B cell (primary cell): ENCODE results near the gene USP49. TPM values are rescaled to one million over a fixed set of nuclear protein-coding genes. Genes with fewer than 3 reads are reported as not detected.

Source experiments
- ATAC-seq: fragments of 200-7000 bp; cut with Tn5 transposase; one replicate; pipeline ENCODE4 v1.10.0; 2021; ENCODE audit warnings: low read depth, mild to moderate bottlenecking, moderate number of reproducible peaks, moderate library complexity
- CTCF ChIA-PET: fragments of 350-600 bp; sonication (Branson Sonifier 250); formaldehyde crosslinking; loops from one replicate; lab custom pipeline; 2021; ENCODE audit warnings: antibody characterized with exemption, inconsistent platforms; lab: Charles Lee
- POLR2A ChIA-PET: fragments of 350-600 bp; sonication (Branson Sonifier 250); formaldehyde crosslinking; loops from one replicate; lab custom pipeline; 2021; ENCODE audit warnings: antibody characterized with exemption; lab: Charles Lee
- DNase-seq: peaks from one replicate; pipeline ENCODE4 v3.0.0; 2013
- H2AFZ ChIP-seq: 2 replicates; pipeline ENCODE4 v1.6.1; 2012; ENCODE audit warnings: mild to moderate bottlenecking, low read depth, low read length; ENCODE audit not compliant: insufficient read depth, poor library complexity, severe bottlenecking
- H3K27ac ChIP-seq, 2 donors: 1 replicate in 1 of 2; 2 replicates in 1 of 2; pipeline ENCODE4 v1.5.1; 2012 to 2013; ENCODE audit warnings: low read length in 2 of 2, mild to moderate bottlenecking in 2 of 2, moderate library complexity in 1 of 2
- H3K27me3 ChIP-seq, 4 experiments: fragments of 200-600 bp in 1 of 4; sonication (generic) in 1 of 4; replicated peaks in 1 of 4; 1 replicate in 2 of 4; 2 replicates in 2 of 4; pipeline versions ENCODE4 v1.6.1 to v1.7.0; 2013 to 2016; ENCODE audit warnings: low read length in 3 of 4, mild to moderate bottlenecking in 2 of 4, mixed read lengths in 1 of 4, moderate library complexity in 1 of 4; ENCODE audit not compliant: insufficient read depth in 4 of 4, control insufficient read depth in 3 of 4; ENCODE audit errors: control extremely low read depth in 1 of 4
- H3K36me3 ChIP-seq, 2 experiments: replicated peaks in 1 of 2; 1 replicate in 1 of 2; 2 replicates in 1 of 2; pipeline versions ENCODE4 v1.6.1 to v1.7.1; 2013; ENCODE audit warnings: low read length in 1 of 2; ENCODE audit not compliant: insufficient read depth in 2 of 2, control insufficient read depth in 1 of 2; ENCODE audit errors: control extremely low read depth in 1 of 2, extremely low read depth in 1 of 2
- H3K4me1 ChIP-seq, 2 donors: fragments of 200-600 bp in 1 of 2; sonication (generic) in 1 of 2; 1 replicate in 1 of 2; 2 replicates in 1 of 2; pipeline versions ENCODE4 v1.5.1 to v1.6.1; 2013 to 2017; ENCODE audit warnings: low read length in 2 of 2; ENCODE audit not compliant: control insufficient read depth in 2 of 2, insufficient read depth in 2 of 2
- H3K4me2 ChIP-seq: replicated peaks from 2 replicates; pipeline ENCODE3; 2012; ENCODE audit warnings: mild to moderate bottlenecking, low read depth, low read length; ENCODE audit not compliant: poor library complexity, severe bottlenecking
- H3K4me3 ChIP-seq, 5 experiments: fragments of 200-600 bp in 1 of 5; sonication (generic) in 1 of 5; 1 replicate in 3 of 5; 2 replicates in 2 of 5; pipeline versions ENCODE4 v1.5.1 to v1.7.0; 2011 to 2016; ENCODE audit warnings: low read length in 4 of 5, mild to moderate bottlenecking in 4 of 5, low read depth in 2 of 5, control low read depth in 1 of 5, moderate library complexity in 1 of 5; ENCODE audit not compliant: insufficient read depth in 1 of 5; ENCODE audit errors: control extremely low read depth in 1 of 5, extremely low read depth in 1 of 5
- H3K79me2 ChIP-seq: fragments of 200-600 bp; sonication (generic); one replicate; pipeline ENCODE4 v1.6.0; 2016; ENCODE audit warnings: low read length; ENCODE audit not compliant: control insufficient read depth, insufficient read depth
- H3K9ac ChIP-seq: fragments of 200-600 bp; sonication (generic); 2 replicates; pipeline ENCODE4 v1.6.1; 2017; ENCODE audit warnings: mild to moderate bottlenecking, low read length, moderate library complexity
- H3K9me3 ChIP-seq, 3 donors: one replicate each; pipeline versions ENCODE4 v1.6.1 to v1.7.1; 2013; ENCODE audit warnings: low read length in 2 of 3; ENCODE audit not compliant: control insufficient read depth in 2 of 3, insufficient read depth in 1 of 3; ENCODE audit errors: control extremely low read depth in 1 of 3
- H4K20me1 ChIP-seq: 2 replicates; pipeline ENCODE4 v1.6.0; 2012; ENCODE audit warnings: mild to moderate bottlenecking, low read length; ENCODE audit not compliant: insufficient read depth, control insufficient read depth, poor library complexity, severe bottlenecking
- H3K27ac Mint-ChIP-seq: one replicate; pipeline ENCODE4 v1.8.0; 2021; ENCODE audit warnings: mixed read lengths
- H3K27me3 Mint-ChIP-seq: one replicate; pipeline ENCODE4 v1.8.0; 2021; ENCODE audit warnings: mixed read lengths
- H3K4me1 Mint-ChIP-seq: one replicate; pipeline ENCODE4 v1.8.0; 2021; ENCODE audit warnings: mixed read lengths
- H3K4me3 Mint-ChIP-seq: one replicate; pipeline ENCODE4 v1.8.0; 2021; ENCODE audit warnings: mixed read lengths
- H3K9me3 Mint-ChIP-seq: one replicate; pipeline ENCODE4 v1.8.0; 2022; ENCODE audit warnings: mixed read lengths; ENCODE audit not compliant: insufficient read depth
- CTCF ChIP-seq: fragments of 200-600 bp; IDR thresholded peaks from one replicate; pipeline ENCODE4 v1.8.0; 2022; ENCODE audit warnings: antibody characterized with exemption, mild to moderate bottlenecking
- EZH2 ChIP-seq: IDR thresholded peaks from 2 replicates; pipeline ENCODE4 v1.6.1; 2012; ENCODE audit warnings: borderline replicate concordance, low read depth, mild to moderate bottlenecking, moderate library complexity, low read length; ENCODE audit not compliant: insufficient read depth, poor library complexity, severe bottlenecking
- WGBS: methylation state at CpG from one replicate; pipeline ENCODE4 v1.1.5; 2013; ENCODE audit warnings: missing lambda C conversion rate; ENCODE audit not compliant: insufficient coverage; 5-methylcytosine and 5-hydroxymethylcytosine counted together
- intact Hi-C: fragments of 100-400 bp; cut with micrococcal nuclease; formaldehyde crosslinking; loops from one replicate; pipeline ENCODE4 v1.10.0; 2022
- polyA plus RNA-seq: library from polyadenylated mRNA; depleted of rRNA; stranded (reverse); fragments of >200 nt; gene quantifications from 2 replicates; pipeline ENCODE4 v1.2.3, GENCODE V29; 2012
- total RNA-seq, 2 donors: library from RNA; stranded (reverse); fragments of 120-200 nt in 1 of 2; gene quantifications; 1 replicate in 1 of 2; 2 replicates in 1 of 2; pipeline versions ENCODE4 v1.2.3 to v1.2.4, GENCODE V29; 2013 to 2022

The USP49 gene
- total and polyA plus RNA-seq, 2 donors (not counting 1 experiment from before 2014, with no cell fraction given), result 2.6 to 9.9 TPM

GRCh38 chr6:41921712-41921998 is 26.5 kb upstream of the USP49 start:
- Mint-ChIP-seq H3K9me3 (no peaks in the 10 kb centered on the region), H3K4me1 (peaks cover 47% of the 10 kb centered on the region), H3K4me3 (peak overlapping the region; percentile 98), H3K27ac (peak overlapping the region; percentile 98), H3K27me3 (no peaks in the 10 kb centered on the region)
- ATAC-seq (peak; percentile 13), DNase-seq (no peak)
- Histone ChIP-seq H3K79me2 (peaks cover 77% of the 10 kb centered on the region), H3K36me3 (peaks cover 0 to 11% of the 10 kb centered on the region in 2 experiments), H3K9ac (peak overlapping the region; percentile 96), H3K27ac (peak overlapping the region; percentile 91 to 96), H3K4me1 (peaks cover 26 to 29% of the 10 kb centered on the region in 2 donors), H3K4me2 (peak overlapping the region; percentile 93), H3K4me3 (peak overlapping the region; percentile 67 to 99 (median 91)), H2AFZ (peak overlapping the region; percentile 98), H4K20me1 (peaks cover 3% of the 10 kb centered on the region), H3K27me3 (no peaks in the 10 kb centered on the region), H3K9me3 (no peaks in the 10 kb centered on the region)
- TF ChIP-seq EZH2 (no peak), CTCF (no peak)
- ChIA-PET CTCF (interaction anchor here (0.8 to 8.7 kb wide), 19 partner anchors 8 to 216 kb away, joined by 3 to 128 read pairs (median 6); partner anchors contain the start of genes CCND3, TAF8, TOMM6 and USP49), POLR2A (interaction anchor here (0.5 to 1.7 kb wide), 7 partner anchors 26 to 860 kb away, joined by 3 to 13 read pairs (median 5); partner anchors contain the start of genes BICRAL, TAF8 and TOMM6)
- intact Hi-C loops, result loop anchor here (1.0 to 2.0 kb wide), 9 partner anchors 20 to 1137 kb away; partner anchors contain the start of genes CCND3, KLC4, MRPL2 and NFYA
- 0% methylated on average over 18 of the region's 20 CpGs for WGBS
